K562 (cell line): ENCODE results near the gene ZMPSTE24. TPM values are rescaled to one million over a fixed set of nuclear protein-coding genes. Genes with fewer than 3 reads are reported as not detected.

ENCODE experiments used
- C11orf30 ChIP-seq: fragments of 450-650 bp; IDR thresholded peaks from 2 replicates; pipeline ENCODE4 v1.6.1; 2016; ENCODE audit warnings: low read depth, mild to moderate bottlenecking
- CBFA2T2 ChIP-seq: fragments of 450-650 bp; conservative IDR thresholded peaks from 2 replicates; pipeline ENCODE4 v1.6.1; 2017; ENCODE audit warnings: mild to moderate bottlenecking
- CCAR2 ChIP-seq: fragments of 200-400 bp; formaldehyde crosslinking; IDR thresholded peaks from 2 replicates; pipeline ENCODE4 v1.6.1; 2017; ENCODE audit warnings: mild to moderate bottlenecking, low read depth, low read length
- FOXA3 ChIP-seq, 2 experiments: fragments of 450-650 bp in 1 of 2; sonication (generic) in 1 of 2; formaldehyde crosslinking; IDR thresholded peaks in 1 of 2; conservative IDR thresholded peaks in 1 of 2; 2 replicates each; pipeline versions ENCODE4 v1.4.0 to v1.8.0; 2020 to 2022; ENCODE audit warnings: mild to moderate bottlenecking in 2 of 2, missing genetic modification reagents in 1 of 2
- KLF16 ChIP-seq: IDR thresholded peaks from 2 replicates; pipeline ENCODE4 v1.6.1; 2016; ENCODE audit warnings: antibody characterized with exemption
- MYBL2 ChIP-seq, 2 experiments: fragments of 450-650 bp in 1 of 2; sonication (generic) in 1 of 2; formaldehyde crosslinking in 1 of 2; IDR thresholded peaks; 2 replicates each; pipeline versions ENCODE4 v1.6.1 to v1.8.1; 2017 to 2022; ENCODE audit warnings: borderline replicate concordance in 1 of 2, inconsistent platforms in 1 of 2, low read depth in 1 of 2, mild to moderate bottlenecking in 1 of 2, missing genetic modification reagents in 1 of 2, moderate library complexity in 1 of 2
- PHF21A ChIP-seq: fragments of 450-650 bp; IDR thresholded peaks from 2 replicates; pipeline ENCODE4 v1.6.1; 2017; ENCODE audit warnings: low read depth, borderline replicate concordance
- PHF8 ChIP-seq: fragments of 200-600 bp; sonication (generic); IDR thresholded peaks from 2 replicates; pipeline ENCODE4 v1.6.1; 2012; ENCODE audit warnings: mixed run types, mild to moderate bottlenecking, inconsistent platforms, low read length, moderate library complexity, borderline replicate concordance
- RBM15 ChIP-seq: fragments of 200-400 bp; formaldehyde crosslinking; IDR thresholded peaks from 2 replicates; pipeline ENCODE4 v1.6.1; 2018; ENCODE audit warnings: mild to moderate bottlenecking, low read length, moderate library complexity; ENCODE audit not compliant: insufficient read depth
- TARDBP ChIP-seq: fragments of 450-650 bp; IDR thresholded peaks from 2 replicates; pipeline ENCODE4 v1.6.1; 2016
- ZNF121 ChIP-seq: sonication (generic); formaldehyde crosslinking; conservative IDR thresholded peaks from 2 replicates; pipeline ENCODE4 v1.8.0; 2022; ENCODE audit warnings: missing genetic modification reagents
- ZNF780A ChIP-seq: fragments of 250-450 bp; sonication (Bioruptor Pico); IDR thresholded peaks from 2 replicates; pipeline ENCODE4 v1.5.0; 2021; ENCODE audit warnings: mild to moderate bottlenecking
- polyA plus RNA-seq, 8 experiments: library from polyadenylated mRNA; depleted of rRNA in 4 of 8; stranded (reverse) in 5 of 8; unstranded in 3 of 8; fragments of >200 nt; fragmentation: Nextera tagmentation in 2 of 8; fragmentation: Illumina TruSeq in 1 of 8; extraction: Ambion mirVana in 2 of 8; extraction: Trizol in 1 of 8; gene quantifications; 2 replicates each; pipeline versions ENCODE4 v1.2.1 to v1.2.3, GENCODE V29; 2011 to 2014; ENCODE audit warnings: inconsistent platforms in 1 of 8, missing spikeins in 1 of 8
- total RNA-seq, 7 experiments: library from RNA; depleted of rRNA in 6 of 7; stranded (reverse); fragments of >200 nt in 6 of 7; fragmentation: Illumina TruSeq in 2 of 7; extraction: Trizol in 2 of 7; gene quantifications; 2 replicates each; pipeline versions ENCODE4 v1.2.1 to v1.2.3, GENCODE V29; 2011 to 2021; ENCODE audit warnings: low replicate concordance in 1 of 7
- TF ChIP-seq, protein P1 (sequence below): IDR thresholded peaks from 2 replicates; pipeline ENCODE4 v1.6.1; 2014; ENCODE audit warnings: antibody characterized with exemption
- TF ChIP-seq, protein P2 (sequence below): sonication (generic); formaldehyde crosslinking; IDR thresholded peaks from 2 replicates; pipeline ENCODE4 v1.8.0; 2022; ENCODE audit warnings: mild to moderate bottlenecking, low read depth, missing genetic modification reagents
- TF ChIP-seq, protein P3 (sequence below), 2 experiments: fragments of 450-650 bp; IDR thresholded peaks; 2 replicates each; pipeline ENCODE4 v1.6.1; 2018; ENCODE audit warnings: mild to moderate bottlenecking in 2 of 2, low read depth in 1 of 2; ENCODE audit not compliant: partially characterized antibody in 2 of 2
- TF ChIP-seq, protein P4 (sequence below): fragments of 450-650 bp; IDR thresholded peaks from 2 replicates; pipeline ENCODE4 v1.6.1; 2017; ENCODE audit warnings: antibody characterized with exemption, mild to moderate bottlenecking

Gene ZMPSTE24
- total and polyA plus RNA-seq, 9 of the 15 experiments (the other 6 are each of a cell fraction or from before 2014, with no cell fraction given), result 30.7 to 75.9 (median 64.3) TPM

DNA sequence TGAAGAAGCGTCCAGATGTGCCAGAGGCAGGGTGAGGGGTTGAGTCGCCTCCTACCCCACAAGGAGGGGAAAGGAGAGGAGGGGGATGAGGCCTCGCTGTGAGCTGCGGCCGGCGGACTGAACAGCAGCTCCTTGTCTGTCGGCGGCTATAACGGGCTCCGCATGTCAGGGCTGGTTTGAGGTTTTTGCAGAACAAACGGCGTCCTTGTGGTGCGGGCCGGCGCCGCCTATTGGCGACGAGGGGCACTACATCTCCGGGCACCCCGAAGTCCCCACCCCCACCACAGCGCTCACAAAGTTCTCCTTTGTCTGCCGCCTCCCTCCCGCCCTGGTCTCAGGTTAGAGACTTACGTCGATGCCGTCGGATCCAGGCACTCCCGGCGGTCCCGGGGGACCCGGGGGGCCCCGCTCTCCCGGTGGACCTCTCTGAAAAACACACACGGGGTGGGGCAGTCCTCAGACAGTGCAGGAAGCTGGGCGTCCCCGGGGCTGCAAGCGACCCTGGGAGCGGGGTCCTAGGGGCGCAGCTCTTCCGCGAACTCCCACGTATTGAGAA, 57.3 kb downstream of the ZMPSTE24 start (continued):
- peak; percentile 62; the same call in 1 of the 2 replicates for TF ChIP-seq KLF16
- TF ChIP-seq RBM15, result no peak
- 0 out of 2 replicates have a peak, but pooled peaks have one; percentile 29 for TF ChIP-seq PHF8
- TF ChIP-seq PHF21A, result no peak
- no peak for TF ChIP-seq FOXA3 (CRISPR knock-in tag; conservative IDR thresholded peaks at IDR 0.05 in 1 of 2, IDR thresholded peaks at IDR 0.05 in 1 of 2)
- TF ChIP-seq, protein P1, sequence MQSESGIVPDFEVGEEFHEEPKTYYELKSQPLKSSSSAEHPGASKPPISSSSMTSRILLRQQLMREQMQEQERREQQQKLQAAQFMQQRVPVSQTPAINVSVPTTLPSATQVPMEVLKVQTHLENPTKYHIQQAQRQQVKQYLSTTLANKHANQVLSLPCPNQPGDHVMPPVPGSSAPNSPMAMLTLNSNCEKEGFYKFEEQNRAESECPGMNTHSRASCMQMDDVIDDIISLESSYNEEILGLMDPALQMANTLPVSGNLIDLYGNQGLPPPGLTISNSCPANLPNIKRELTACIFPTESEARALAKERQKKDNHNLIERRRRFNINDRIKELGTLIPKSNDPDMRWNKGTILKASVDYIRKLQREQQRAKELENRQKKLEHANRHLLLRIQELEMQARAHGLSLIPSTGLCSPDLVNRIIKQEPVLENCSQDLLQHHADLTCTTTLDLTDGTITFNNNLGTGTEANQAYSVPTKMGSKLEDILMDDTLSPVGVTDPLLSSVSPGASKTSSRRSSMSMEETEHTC, result no peak
- no peak for TF ChIP-seq ZNF780A (CRISPR knock-in tag)
- TF ChIP-seq, protein P2, sequence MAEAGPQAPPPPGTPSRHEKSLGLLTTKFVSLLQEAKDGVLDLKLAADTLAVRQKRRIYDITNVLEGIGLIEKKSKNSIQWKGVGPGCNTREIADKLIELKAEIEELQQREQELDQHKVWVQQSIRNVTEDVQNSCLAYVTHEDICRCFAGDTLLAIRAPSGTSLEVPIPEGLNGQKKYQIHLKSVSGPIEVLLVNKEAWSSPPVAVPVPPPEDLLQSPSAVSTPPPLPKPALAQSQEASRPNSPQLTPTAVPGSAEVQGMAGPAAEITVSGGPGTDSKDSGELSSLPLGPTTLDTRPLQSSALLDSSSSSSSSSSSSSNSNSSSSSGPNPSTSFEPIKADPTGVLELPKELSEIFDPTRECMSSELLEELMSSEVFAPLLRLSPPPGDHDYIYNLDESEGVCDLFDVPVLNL (CRISPR knock-in tag), result no peak
- TF ChIP-seq TARDBP, result no peak
- no peak for TF ChIP-seq CBFA2T2
- TF ChIP-seq C11orf30, result no peak
- no peak for TF ChIP-seq ZNF121
- TF ChIP-seq MYBL2 (IDR thresholded peaks at IDR 0.05; ENCODE audit: low read depth), result no peak
- TF ChIP-seq MYBL2 (CRISPR knock-in tag; IDR thresholded peaks at IDR 0.05; ENCODE audit: borderline replicate concordance), result no peak
- TF ChIP-seq, protein P3, sequence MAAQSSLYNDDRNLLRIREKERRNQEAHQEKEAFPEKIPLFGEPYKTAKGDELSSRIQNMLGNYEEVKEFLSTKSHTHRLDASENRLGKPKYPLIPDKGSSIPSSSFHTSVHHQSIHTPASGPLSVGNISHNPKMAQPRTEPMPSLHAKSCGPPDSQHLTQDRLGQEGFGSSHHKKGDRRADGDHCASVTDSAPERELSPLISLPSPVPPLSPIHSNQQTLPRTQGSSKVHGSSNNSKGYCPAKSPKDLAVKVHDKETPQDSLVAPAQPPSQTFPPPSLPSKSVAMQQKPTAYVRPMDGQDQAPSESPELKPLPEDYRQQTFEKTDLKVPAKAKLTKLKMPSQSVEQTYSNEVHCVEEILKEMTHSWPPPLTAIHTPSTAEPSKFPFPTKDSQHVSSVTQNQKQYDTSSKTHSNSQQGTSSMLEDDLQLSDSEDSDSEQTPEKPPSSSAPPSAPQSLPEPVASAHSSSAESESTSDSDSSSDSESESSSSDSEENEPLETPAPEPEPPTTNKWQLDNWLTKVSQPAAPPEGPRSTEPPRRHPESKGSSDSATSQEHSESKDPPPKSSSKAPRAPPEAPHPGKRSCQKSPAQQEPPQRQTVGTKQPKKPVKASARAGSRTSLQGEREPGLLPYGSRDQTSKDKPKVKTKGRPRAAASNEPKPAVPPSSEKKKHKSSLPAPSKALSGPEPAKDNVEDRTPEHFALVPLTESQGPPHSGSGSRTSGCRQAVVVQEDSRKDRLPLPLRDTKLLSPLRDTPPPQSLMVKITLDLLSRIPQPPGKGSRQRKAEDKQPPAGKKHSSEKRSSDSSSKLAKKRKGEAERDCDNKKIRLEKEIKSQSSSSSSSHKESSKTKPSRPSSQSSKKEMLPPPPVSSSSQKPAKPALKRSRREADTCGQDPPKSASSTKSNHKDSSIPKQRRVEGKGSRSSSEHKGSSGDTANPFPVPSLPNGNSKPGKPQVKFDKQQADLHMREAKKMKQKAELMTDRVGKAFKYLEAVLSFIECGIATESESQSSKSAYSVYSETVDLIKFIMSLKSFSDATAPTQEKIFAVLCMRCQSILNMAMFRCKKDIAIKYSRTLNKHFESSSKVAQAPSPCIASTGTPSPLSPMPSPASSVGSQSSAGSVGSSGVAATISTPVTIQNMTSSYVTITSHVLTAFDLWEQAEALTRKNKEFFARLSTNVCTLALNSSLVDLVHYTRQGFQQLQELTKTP (IDR thresholded peaks at IDR 0.05; ENCODE audit: low read depth in 1 of 2, partially characterized antibody in 2 of 2), result no peak
- TF ChIP-seq, protein P4, sequence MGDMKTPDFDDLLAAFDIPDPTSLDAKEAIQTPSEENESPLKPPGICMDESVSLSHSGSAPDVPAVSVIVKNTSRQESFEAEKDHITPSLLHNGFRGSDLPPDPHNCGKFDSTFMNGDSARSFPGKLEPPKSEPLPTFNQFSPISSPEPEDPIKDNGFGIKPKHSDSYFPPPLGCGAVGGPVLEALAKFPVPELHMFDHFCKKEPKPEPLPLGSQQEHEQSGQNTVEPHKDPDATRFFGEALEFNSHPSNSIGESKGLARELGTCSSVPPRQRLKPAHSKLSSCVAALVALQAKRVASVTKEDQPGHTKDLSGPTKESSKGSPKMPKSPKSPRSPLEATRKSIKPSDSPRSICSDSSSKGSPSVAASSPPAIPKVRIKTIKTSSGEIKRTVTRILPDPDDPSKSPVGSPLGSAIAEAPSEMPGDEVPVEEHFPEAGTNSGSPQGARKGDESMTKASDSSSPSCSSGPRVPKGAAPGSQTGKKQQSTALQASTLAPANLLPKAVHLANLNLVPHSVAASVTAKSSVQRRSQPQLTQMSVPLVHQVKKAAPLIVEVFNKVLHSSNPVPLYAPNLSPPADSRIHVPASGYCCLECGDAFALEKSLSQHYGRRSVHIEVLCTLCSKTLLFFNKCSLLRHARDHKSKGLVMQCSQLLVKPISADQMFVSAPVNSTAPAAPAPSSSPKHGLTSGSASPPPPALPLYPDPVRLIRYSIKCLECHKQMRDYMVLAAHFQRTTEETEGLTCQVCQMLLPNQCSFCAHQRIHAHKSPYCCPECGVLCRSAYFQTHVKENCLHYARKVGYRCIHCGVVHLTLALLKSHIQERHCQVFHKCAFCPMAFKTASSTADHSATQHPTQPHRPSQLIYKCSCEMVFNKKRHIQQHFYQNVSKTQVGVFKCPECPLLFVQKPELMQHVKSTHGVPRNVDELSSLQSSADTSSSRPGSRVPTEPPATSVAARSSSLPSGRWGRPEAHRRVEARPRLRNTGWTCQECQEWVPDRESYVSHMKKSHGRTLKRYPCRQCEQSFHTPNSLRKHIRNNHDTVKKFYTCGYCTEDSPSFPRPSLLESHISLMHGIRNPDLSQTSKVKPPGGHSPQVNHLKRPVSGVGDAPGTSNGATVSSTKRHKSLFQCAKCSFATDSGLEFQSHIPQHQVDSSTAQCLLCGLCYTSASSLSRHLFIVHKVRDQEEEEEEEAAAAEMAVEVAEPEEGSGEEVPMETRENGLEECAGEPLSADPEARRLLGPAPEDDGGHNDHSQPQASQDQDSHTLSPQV, result peak; percentile 93
- no peak for TF ChIP-seq CCAR2
